HepG2 (cell line): ENCODE measurements around the gene HHIPL2. TPM values are rescaled to one million over a fixed set of nuclear protein-coding genes. Genes with fewer than 3 reads are reported as not detected.

Source experiments
- E2F1 ChIP-seq: sonication (generic); formaldehyde crosslinking; IDR thresholded peaks from 2 replicates; pipeline ENCODE4 v1.5.0; 2020; ENCODE audit warnings: missing genetic modification reagents
- GRHL1 ChIP-seq: sonication (generic); formaldehyde crosslinking; conservative IDR thresholded peaks from 2 replicates; pipeline ENCODE4 v1.8.0; 2022; ENCODE audit warnings: missing genetic modification reagents
- HMG20A ChIP-seq: IDR thresholded peaks from 2 replicates; pipeline ENCODE4 v1.6.1; 2016; ENCODE audit warnings: borderline replicate concordance
- HNRNPH1 ChIP-seq: fragments of 200-400 bp; formaldehyde crosslinking; optimal IDR thresholded peaks from 2 replicates; pipeline ENCODE3; 2017; ENCODE audit warnings: mild to moderate bottlenecking, low read depth, low read length
- HOMEZ ChIP-seq: IDR thresholded peaks from 2 replicates; pipeline ENCODE4 v1.6.1; 2016; ENCODE audit warnings: low read depth
- IRX3 ChIP-seq: sonication (generic); formaldehyde crosslinking; IDR thresholded peaks from 2 replicates; pipeline ENCODE4 v1.8.1; 2023; ENCODE audit warnings: mild to moderate bottlenecking, low read depth, missing genetic modification reagents, borderline replicate concordance
- NCOA1 ChIP-seq: sonication (generic); formaldehyde crosslinking; IDR thresholded peaks from 2 replicates; pipeline ENCODE4 v1.9.0; 2021; ENCODE audit warnings: missing genetic modification reagents
- NKX3-1 ChIP-seq: sonication (generic); formaldehyde crosslinking; IDR thresholded peaks from 2 replicates; pipeline ENCODE4 v1.5.0; 2020; ENCODE audit warnings: missing genetic modification reagents
- NR2F1 ChIP-seq, 2 experiments: fragments of 450-650 bp in 1 of 2; formaldehyde crosslinking in 1 of 2; IDR thresholded peaks; 2 replicates each; pipeline versions ENCODE4 v1.5.0 to v1.6.1; 2016 to 2020; ENCODE audit warnings: mild to moderate bottlenecking in 1 of 2, missing compliant biosample characterization in 1 of 2, missing genetic modification reagents in 1 of 2, moderate library complexity in 1 of 2
- SALL1 ChIP-seq: sonication (generic); formaldehyde crosslinking; IDR thresholded peaks from 2 replicates; pipeline ENCODE4 v1.8.0; 2022; ENCODE audit warnings: mild to moderate bottlenecking, missing genetic modification reagents
- SIN3B ChIP-seq: fragments of 150-350 bp; IDR thresholded peaks from 2 replicates; pipeline ENCODE4 v1.6.1; 2014; ENCODE audit warnings: low read length
- SOX6 ChIP-seq, 2 experiments: fragments of 450-650 bp in 1 of 2; sonication (generic) in 1 of 2; formaldehyde crosslinking in 1 of 2; IDR thresholded peaks; 2 replicates each; pipeline versions ENCODE4 v1.4.0 to v1.6.1; 2017 to 2020; ENCODE audit warnings: antibody characterized with exemption in 1 of 2, mild to moderate bottlenecking in 1 of 2, missing genetic modification reagents in 1 of 2
- STAT6 ChIP-seq: sonication (generic); formaldehyde crosslinking; IDR thresholded peaks from 2 replicates; pipeline ENCODE4 v1.4.0; 2020; ENCODE audit warnings: missing genetic modification reagents, mild to moderate bottlenecking, borderline replicate concordance
- TARDBP ChIP-seq: sonication (generic); formaldehyde crosslinking; IDR thresholded peaks from 2 replicates; pipeline ENCODE4 v1.8.0; 2022; ENCODE audit warnings: mild to moderate bottlenecking, missing genetic modification reagents
- ZFP37 ChIP-seq: sonication (generic); formaldehyde crosslinking; IDR thresholded peaks from 2 replicates; pipeline ENCODE4 v1.4.0; 2020; ENCODE audit warnings: missing genetic modification reagents, borderline replicate concordance
- ZNF24 ChIP-seq: fragments of 450-650 bp; IDR thresholded peaks from 2 replicates; pipeline ENCODE4 v1.6.1; 2017; ENCODE audit warnings: antibody characterized with exemption, mild to moderate bottlenecking
- ZNF296 ChIP-seq: sonication (generic); formaldehyde crosslinking; conservative IDR thresholded peaks from 2 replicates; pipeline ENCODE4 v1.5.0; 2020; ENCODE audit warnings: mild to moderate bottlenecking, missing genetic modification reagents
- ZNF512B ChIP-seq: sonication (generic); formaldehyde crosslinking; IDR thresholded peaks from 2 replicates; pipeline ENCODE4 v1.5.1; 2020; ENCODE audit warnings: missing genetic modification reagents, mild to moderate bottlenecking, borderline replicate concordance
- ZNF576 ChIP-seq: sonication (generic); formaldehyde crosslinking; IDR thresholded peaks from 2 replicates; pipeline ENCODE4 v1.4.0; 2020; ENCODE audit warnings: mild to moderate bottlenecking, missing genetic modification reagents
- polyA plus RNA-seq, 8 experiments: library from polyadenylated mRNA; depleted of rRNA in 3 of 8; stranded (reverse) in 7 of 8; unstranded in 1 of 8; fragments of >200 nt; fragmentation: Illumina TruSeq in 4 of 8; extraction: Trizol in 4 of 8; gene quantifications; 2 replicates each; pipeline versions ENCODE4 v1.2.1 to v1.2.3, GENCODE V29; 2011 to 2016; ENCODE audit warnings: low read depth in 4 of 8, missing spikeins in 1 of 8, mixed read lengths in 1 of 8; ENCODE audit not compliant: insufficient read depth in 1 of 8
- total RNA-seq, 5 experiments: library from RNA; depleted of rRNA; stranded (reverse); fragments of >200 nt; fragmentation: Illumina TruSeq; extraction: Trizol; gene quantifications; 2 replicates each; pipeline ENCODE4 v1.2.3, GENCODE V29; 2016; ENCODE audit warnings: low read depth in 1 of 5

The HHIPL2 gene
- total and polyA plus RNA-seq, 2 of the 13 experiments (the other 11 are each of a cell fraction or from before 2014, with no cell fraction given): 0.53 to 1.3 TPM

- no peak for TF ChIP-seq ZNF512B (CRISPR knock-in tag)
- TF ChIP-seq E2F1 (CRISPR knock-in tag): no peak
- TF ChIP-seq NR2F1 (CRISPR knock-in tag; IDR thresholded peaks at IDR 0.05): no peak
- peak; percentile 75; the same call in 1 of the 2 replicates for TF ChIP-seq HOMEZ (CRISPR knock-in tag)
- peak; percentile 89 for TF ChIP-seq SALL1 (CRISPR knock-in tag)
- no peak for TF ChIP-seq ZNF576 (CRISPR knock-in tag)
- TF ChIP-seq ZFP37 (CRISPR knock-in tag): no peak
- TF ChIP-seq SOX6 (IDR thresholded peaks at IDR 0.05): no peak
- TF ChIP-seq SOX6 (CRISPR knock-in tag; IDR thresholded peaks at IDR 0.05): 0 out of 2 replicates have a peak, but pooled peaks have one; percentile 9
- no peak for TF ChIP-seq NKX3-1
- TF ChIP-seq TARDBP (CRISPR knock-in tag): no peak
- 0 out of 2 replicates have a peak, but pooled peaks have one; percentile 37 for TF ChIP-seq IRX3 (CRISPR knock-in tag)
- no peak for TF ChIP-seq ZNF24
- TF ChIP-seq STAT6 (CRISPR knock-in tag): no peak
- TF ChIP-seq HMG20A (CRISPR knock-in tag): no peak; the same call in 1 of the 2 replicates
- no peak for TF ChIP-seq GRHL1
- no peak for TF ChIP-seq ZNF296 (CRISPR knock-in tag)
- TF ChIP-seq NCOA1 (CRISPR knock-in tag): no peak
- TF ChIP-seq SIN3B: no peak
- no peak for TF ChIP-seq HNRNPH1
These were observed 8.2 kb upstream of the HHIPL2 start (continued) for GRCh38 chr1:222555992-222556615.
